Upper lobe of left lung (tissue), 6 donors: Measurements from ENCODE around the gene CPAMD8. TPM values are rescaled to one million over a fixed set of nuclear protein-coding genes. Genes with fewer than 3 reads are reported as not detected.
"Not testable (repeated sequence)": the region's sequence is repeated elsewhere in the genome, so short reads cannot be mapped to it uniquely, and the experiment has no call there.

ENCODE experiments used
- ATAC-seq, 2 donors: fragments of 200-7000 bp; cut with Tn5 transposase; one replicate each; pipeline ENCODE4 v1.9.1; 2022; ENCODE audit warnings: mild to moderate bottlenecking in 2 of 2, moderate library complexity in 2 of 2; ENCODE audit not compliant: low FRiP score in 2 of 2
- DNase-seq, 2 donors: peaks; one replicate each; pipeline ENCODE4 v3.0.0-alpha.2; 2019 to 2020
- H3K27ac ChIP-seq, 4 donors: fragments of 200-600 bp; sonication (generic); one replicate each; pipeline ENCODE4 v1.5.1; 2016 to 2019
- H3K27me3 ChIP-seq, 4 donors: fragments of 200-600 bp; sonication (generic); one replicate each; pipeline ENCODE4 v1.5.1; 2017 to 2019
- H3K36me3 ChIP-seq, 4 donors: fragments of 200-600 bp; sonication (generic); one replicate each; pipeline ENCODE4 v1.5.1; 2016 to 2019
- H3K4me1 ChIP-seq, 4 donors: fragments of 200-600 bp; sonication (generic); one replicate each; pipeline ENCODE4 v1.5.1; 2018 to 2019
- H3K4me3 ChIP-seq, 4 donors: fragments of 200-600 bp; sonication (generic); one replicate each; pipeline ENCODE4 v1.5.1; 2017 to 2019; ENCODE audit warnings: mild to moderate bottlenecking in 2 of 4, moderate library complexity in 1 of 4
- H3K9me3 ChIP-seq, 4 donors: fragments of 200-600 bp; sonication (generic); one replicate each; pipeline ENCODE4 v1.5.1; 2018 to 2019
- EP300 ChIP-seq, 4 donors: sonication (generic); formaldehyde crosslinking; IDR thresholded peaks; one replicate each; pipeline ENCODE4 v1.5.1; 2017; ENCODE audit warnings: antibody characterized with exemption in 4 of 4, control low read depth in 2 of 4
- POLR2A ChIP-seq, 4 donors: fragments of 450-650 bp; IDR thresholded peaks; one replicate each; pipeline ENCODE4 v1.5.1; 2016 to 2017; ENCODE audit warnings: antibody characterized with exemption in 4 of 4, mild to moderate bottlenecking in 2 of 4
- POLR2AphosphoS5 ChIP-seq, 2 donors: sonication (generic); formaldehyde crosslinking; IDR thresholded peaks; one replicate each; pipeline ENCODE4 v1.5.1; 2017; ENCODE audit warnings: antibody characterized with exemption in 2 of 2
- WGBS, 2 donors: methylation state at CpG; one replicate each; pipeline ENCODE4 v1.1.5; 2017 to 2018; 5-methylcytosine and 5-hydroxymethylcytosine counted together
- total RNA-seq, 6 donors: library from RNA; depleted of rRNA in 4 of 6; stranded (reverse); fragments of >200 nt in 4 of 6; gene quantifications; one replicate each; pipeline versions ENCODE4 v1.1.0 to v1.2.1, GENCODE V29; 2016 to 2021
- TF ChIP-seq, protein P1 (sequence below), 6 experiments: fragments of 450-650 bp in 4 of 6; fragments of 200-600 bp in 2 of 6; sonication (generic) in 2 of 6; IDR thresholded peaks; one replicate each; pipeline ENCODE4 v1.5.1; 2016 to 2019; ENCODE audit warnings: antibody characterized with exemption in 6 of 6
- donor health status: DM: no; HTN: no; CAD: no; lungs with moderate emphysema.
- donor health status: DM: no; HTN: yes; CAD: no; lungs with severe emphysema.

CPAMD8 gene
- total RNA-seq, 6 donors from 2014 or later = 35.8 to 262 (median 61.1) TPM

- Histone ChIP-seq H3K36me3 (peaks cover 22 to 51% (median 44%) of the 10 kb centered on the region in 4 donors), H3K9me3 (peaks cover 0 to 27% (median 16%) of the 10 kb centered on the region in 4 donors), H3K4me3 (no peak overlapping the region), H3K27me3 (no peaks in the 10 kb centered on the region), H3K27ac (peak overlapping the region; percentile 10 to 86 (median 81)), H3K4me1 (peaks cover 18 to 45% (median 25%) of the 10 kb centered on the region in 4 donors)
- TF ChIP-seq POLR2AphosphoS5 (IDR thresholded peaks at IDR 0.05) = no peak
- TF ChIP-seq POLR2A (IDR thresholded peaks at IDR 0.05) = no peak
- TF ChIP-seq, protein P1, sequence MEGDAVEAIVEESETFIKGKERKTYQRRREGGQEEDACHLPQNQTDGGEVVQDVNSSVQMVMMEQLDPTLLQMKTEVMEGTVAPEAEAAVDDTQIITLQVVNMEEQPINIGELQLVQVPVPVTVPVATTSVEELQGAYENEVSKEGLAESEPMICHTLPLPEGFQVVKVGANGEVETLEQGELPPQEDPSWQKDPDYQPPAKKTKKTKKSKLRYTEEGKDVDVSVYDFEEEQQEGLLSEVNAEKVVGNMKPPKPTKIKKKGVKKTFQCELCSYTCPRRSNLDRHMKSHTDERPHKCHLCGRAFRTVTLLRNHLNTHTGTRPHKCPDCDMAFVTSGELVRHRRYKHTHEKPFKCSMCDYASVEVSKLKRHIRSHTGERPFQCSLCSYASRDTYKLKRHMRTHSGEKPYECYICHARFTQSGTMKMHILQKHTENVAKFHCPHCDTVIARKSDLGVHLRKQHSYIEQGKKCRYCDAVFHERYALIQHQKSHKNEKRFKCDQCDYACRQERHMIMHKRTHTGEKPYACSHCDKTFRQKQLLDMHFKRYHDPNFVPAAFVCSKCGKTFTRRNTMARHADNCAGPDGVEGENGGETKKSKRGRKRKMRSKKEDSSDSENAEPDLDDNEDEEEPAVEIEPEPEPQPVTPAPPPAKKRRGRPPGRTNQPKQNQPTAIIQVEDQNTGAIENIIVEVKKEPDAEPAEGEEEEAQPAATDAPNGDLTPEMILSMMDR (IDR thresholded peaks at IDR 0.05) = no peak
- no peak for TF ChIP-seq EP300 (IDR thresholded peaks at IDR 0.05)
- 92 to 98% methylated on average over 15 to 38 of the region's 55 CpGs for WGBS, 2 donors
- peak in 1 of 2 donors; percentile 7 for ATAC-seq
- peak in 1 of 2 donors; percentile 81 for DNase-seq
Measured at GRCh38 chr19:16878181-16878965, 148.2 kb downstream of the CPAMD8 start.

DNA sequence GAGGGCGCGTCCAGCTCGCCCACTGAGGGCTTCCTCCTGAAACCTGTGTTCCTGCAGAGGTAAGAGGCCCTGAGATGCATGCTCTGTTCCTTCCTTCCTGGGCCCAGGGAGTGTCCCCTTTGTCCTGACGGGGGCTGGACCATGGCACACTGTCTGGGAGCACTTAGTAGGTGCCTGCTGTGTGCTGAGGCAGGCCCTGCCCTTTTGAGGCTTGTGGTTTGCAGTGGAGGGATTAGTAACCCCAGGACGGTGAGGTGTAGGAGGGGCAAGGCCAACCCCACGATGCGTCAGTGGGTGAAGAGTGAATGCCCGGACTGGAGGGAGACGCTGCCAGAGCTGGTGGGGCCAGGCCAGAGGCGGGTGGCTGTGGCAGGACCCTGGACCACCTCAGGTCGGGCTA is 149.0 kb downstream of the CPAMD8 start:
- 83 to 100% methylated on average over 6 to 7 of the region's 11 CpGs for WGBS, 2 donors
- TF ChIP-seq, protein P1 (IDR thresholded peaks at IDR 0.05) = no peak
- TF ChIP-seq POLR2A (IDR thresholded peaks at IDR 0.05) (no peak), POLR2AphosphoS5 (IDR thresholded peaks at IDR 0.05) (no peak), EP300 (IDR thresholded peaks at IDR 0.05) (no peak)
- no peaks in the 10 kb centered on the region for H3K27me3 ChIP-seq
- no peak overlapping the region for H3K4me3 ChIP-seq
- peaks cover 22 to 59% (median 52%) of the 10 kb centered on the region in 4 donors for H3K36me3 ChIP-seq
- peaks cover 0 to 20% (median 12%) of the 10 kb centered on the region in 4 donors for H3K9me3 ChIP-seq
- peaks cover 25 to 52% (median 32%) of the 10 kb centered on the region in 4 donors for H3K4me1 ChIP-seq
- DNase-seq (no peak), ATAC-seq (no peak)
- H3K27ac ChIP-seq = peak overlapping the region; percentile 64 to 86 (median 81)

DNA sequence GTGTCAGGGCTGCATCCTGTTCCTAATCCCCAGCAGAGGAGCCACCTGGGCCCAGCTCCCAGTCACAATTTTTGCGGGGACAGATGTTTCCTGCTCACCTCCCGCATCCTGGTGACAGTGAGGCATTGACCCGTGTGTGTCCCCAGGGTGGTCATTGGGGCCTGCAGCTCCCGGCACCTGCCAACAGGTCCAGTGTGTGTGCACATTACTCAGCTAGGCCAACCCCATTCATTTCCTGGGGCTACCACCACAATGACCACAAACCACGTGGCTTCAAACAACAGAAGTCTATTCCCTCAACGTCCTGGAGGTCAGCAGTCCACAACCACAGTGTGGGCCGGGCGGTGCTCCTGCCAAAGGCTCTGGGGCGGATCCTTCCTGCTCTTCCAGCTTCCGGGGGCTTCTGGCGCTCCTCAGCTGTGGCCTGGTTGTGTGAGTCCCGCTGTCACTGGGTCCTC is 149.7 kb downstream of the CPAMD8 start:
- Histone ChIP-seq H3K4me1 (peaks cover 26 to 57% (median 35%) of the 10 kb centered on the region in 4 donors), H3K36me3 (peaks cover 22 to 66% (median 55%) of the 10 kb centered on the region in 4 donors), H3K27ac (peak overlapping the region; percentile 64 to 86 (median 81)), H3K27me3 (no peaks in the 10 kb centered on the region), H3K9me3 (peaks cover 0 to 13% (median 10%) of the 10 kb centered on the region in 4 donors), H3K4me3 (no peak overlapping the region)
- 54 to 66% methylated on average over 7 to 12 of the region's 12 CpGs for WGBS, 2 donors
- TF ChIP-seq EP300 (IDR thresholded peaks at IDR 0.05) = peak in 2 of 4 donors; percentile 29 to 64
- TF ChIP-seq, protein P1 (IDR thresholded peaks at IDR 0.05) = peak in 1 of 6 experiments; percentile 9
- TF ChIP-seq POLR2AphosphoS5 (IDR thresholded peaks at IDR 0.05) = peak; percentile 41 to 75
- no peak for TF ChIP-seq POLR2A (IDR thresholded peaks at IDR 0.05)
- ATAC-seq (peak in 1 of 2 donors; percentile 54), DNase-seq (no peak)

- H3K27ac ChIP-seq = peak overlapping the region; percentile 64 to 86 (median 81)
- DNase-seq = peak in 1 of 2 donors; percentile 80
Measured at GRCh38 chr19:16875584-16876555, 150.7 kb downstream of the CPAMD8 start.

DNA sequence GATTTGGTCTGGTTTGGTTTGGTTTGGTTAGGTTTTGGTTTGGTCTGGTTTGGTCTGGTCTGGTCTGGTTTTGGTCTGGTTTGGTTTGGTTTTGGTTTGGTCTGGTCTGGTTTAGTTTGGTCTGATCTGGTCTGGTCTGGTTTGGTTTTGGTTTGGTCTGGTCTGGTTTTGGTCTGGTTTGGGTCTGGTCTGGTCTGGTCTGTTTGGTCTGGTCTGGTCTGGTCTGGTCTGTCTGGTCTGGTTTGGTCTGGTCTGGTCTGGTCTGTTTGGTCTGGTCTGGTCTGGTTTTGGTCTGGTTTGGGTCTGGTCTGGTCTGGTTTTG is 151.7 kb downstream of the CPAMD8 start:
- not testable (repeated sequence) for H3K27me3 ChIP-seq, ATAC-seq, H3K4me3 ChIP-seq, H3K9me3 ChIP-seq, DNase-seq
- peaks cover 26 to 53% (median 38%) of the 10 kb centered on the region in 4 donors for H3K4me1 ChIP-seq
- H3K27ac ChIP-seq = peak overlapping the region in 3 of 4 donors; percentile 86 to 91 (median 86)
- peaks cover 29 to 81% (median 72%) of the 10 kb centered on the region in 4 donors for H3K36me3 ChIP-seq

More at GRCh38 chr19:16875584-16876555, 150.7 kb downstream of the CPAMD8 start:
- 93 to 95% methylated on average over 15 to 38 of the region's 39 CpGs for WGBS, 2 donors
- no peak overlapping the region for H3K4me3 ChIP-seq
- no peaks in the 10 kb centered on the region for H3K27me3 ChIP-seq
- TF ChIP-seq EP300 (IDR thresholded peaks at IDR 0.05) (no peak), POLR2A (IDR thresholded peaks at IDR 0.05) (no peak), POLR2AphosphoS5 (IDR thresholded peaks at IDR 0.05) (no peak)
- TF ChIP-seq, protein P1 (IDR thresholded peaks at IDR 0.05) = no peak
- peaks cover 0 to 3% (median under 1%) of the 10 kb centered on the region in 4 donors for H3K9me3 ChIP-seq
- H3K36me3 ChIP-seq = peaks cover 27 to 76% (median 64%) of the 10 kb centered on the region in 4 donors
- no peak for ATAC-seq
- peaks cover 26 to 62% (median 41%) of the 10 kb centered on the region in 4 donors for H3K4me1 ChIP-seq
